GM19455 (cell line): ENCODE data around the gene ABCD2.
"Not testable (repeated sequence)": the region's sequence is repeated elsewhere in the genome, so short reads cannot be mapped to it uniquely, and the experiment has no call there.

Experiments used
- ATAC-seq: cut with Tn5 transposase; IDR thresholded peaks from one replicate; pipeline ENCODE4 v1.9.1; 2021; ENCODE audit not compliant: unreplicated experiment

ABCD2 gene

GRCh38 chr12:39619660-39620433, at the start of gene ABCD2:
ABCD2 (minus strand) TSS chr12:39619803; CDS start chr12:39619615, 188 bp downstream.
- ATAC-seq, result peak; percentile 75

GRCh38 chr12:39660101-39660500, 40.5 kb upstream of the ABCD2 start:
- ATAC-seq, result no peak

- ATAC-seq, result no peak
Observed at GRCh38 chr12:39647383-39647782, 27.8 kb upstream of the ABCD2 start.

- no peak for ATAC-seq
Observed at GRCh38 chr12:39646963-39647362, 27.4 kb upstream of the ABCD2 start.

GRCh38 chr12:39643052-39643451, 23.4 kb upstream of the ABCD2 start:
- ATAC-seq, result no peak

GRCh38 chr12:39638840-39639239, 19.2 kb upstream of the ABCD2 start:
- no peak for ATAC-seq

GRCh38 chr12:39638178-39638577, 18.6 kb upstream of the ABCD2 start:
- ATAC-seq, result no peak

GRCh38 chr12:39632670-39633069, 13.1 kb upstream of the ABCD2 start:
- no peak for ATAC-seq

- no peak for ATAC-seq
Observed at GRCh38 chr12:39628836-39629235, 9.2 kb upstream of the ABCD2 start.

GRCh38 chr12:39627914-39628313, 8.3 kb upstream of the ABCD2 start:
- ATAC-seq, result no peak

- ATAC-seq, result no peak
Observed at GRCh38 chr12:39626033-39626814, 6.6 kb upstream of the ABCD2 start.

GRCh38 chr12:39623919-39624318, 4.3 kb upstream of the ABCD2 start:
- ATAC-seq, result no peak

- not testable (repeated sequence) for ATAC-seq
Observed at GRCh38 chr12:39623160-39623559, 3.6 kb upstream of the ABCD2 start.

GRCh38 chr12:39622306-39622705, 2.7 kb upstream of the ABCD2 start:
- no peak for ATAC-seq

- no peak for ATAC-seq
Observed at GRCh38 chr12:39621670-39622069, 2.1 kb upstream of the ABCD2 start.

GRCh38 chr12:39620659-39621658, 1.4 kb upstream of the ABCD2 start:
- peak; percentile 39 for ATAC-seq

GRCh38 chr12:39619316-39619659, 315 bp downstream of the ABCD2 start:
- ATAC-seq, result peak; percentile 23

GRCh38 chr12:39618701-39619100, 902 bp downstream of the ABCD2 start:
- no peak for ATAC-seq

- no peak for ATAC-seq
Observed at GRCh38 chr12:39617887-39618286, 1.7 kb downstream of the ABCD2 start.

GRCh38 chr12:39616666-39617065, 2.9 kb downstream of the ABCD2 start:
- no peak for ATAC-seq

GRCh38 chr12:39616251-39616650, 3.4 kb downstream of the ABCD2 start:
- ATAC-seq, result no peak
